ENCODE data around the gene NOX5.

Gene NOX5

GRCh38 chr15:68981941-68982340, 32.6 kb upstream of the NOX5 start:
- Histone ChIP-seq H3K27ac (ENCODE audit: insufficient read depth, low read depth, low read length, poor library complexity, severe bottlenecking) (no peak overlapping the region), H3K36me3 (ENCODE audit: control insufficient read depth, insufficient read depth, low read length) (no peaks in the 10 kb centered on the region), H3K4me1 (ENCODE audit: control insufficient read depth, insufficient read depth, low read length) (no peaks in the 10 kb centered on the region), H3K27me3 (ENCODE audit: control insufficient read depth, insufficient read depth, low read length, poor library complexity, severe bottlenecking) (no peaks in the 10 kb centered on the region), H3K9me3 (ENCODE audit: control insufficient read depth, low read length) (no peaks in the 10 kb centered on the region), H3K4me3 (ENCODE audit: insufficient read depth, low read depth, low read length) (no peak overlapping the region)
- 94 to 96% methylated on average over 4 of the region's 4 CpGs for whole genome bisulfite sequencing, 2 experiments

GRCh38 chr15:68982976-68983563, 31.4 kb upstream of the NOX5 start:
- 94 to 98% methylated on average over 2 to 4 of the region's 6 CpGs for WGBS, 2 experiments
- H3K27ac ChIP-seq (ENCODE audit: insufficient read depth, low read depth, low read length, poor library complexity, severe bottlenecking): no peak overlapping the region
- H3K36me3 ChIP-seq (ENCODE audit: control insufficient read depth, insufficient read depth, low read length): no peaks in the 10 kb centered on the region
- no peaks in the 10 kb centered on the region for H3K9me3 ChIP-seq (ENCODE audit: control insufficient read depth, low read length)
- H3K27me3 ChIP-seq (ENCODE audit: control insufficient read depth, insufficient read depth, low read length, poor library complexity, severe bottlenecking): no peaks in the 10 kb centered on the region
- no peaks in the 10 kb centered on the region for H3K4me1 ChIP-seq (ENCODE audit: control insufficient read depth, insufficient read depth, low read length)
- no peak overlapping the region for H3K4me3 ChIP-seq (ENCODE audit: insufficient read depth, low read depth, low read length)

- WGBS, 2 experiments: 82 to 86% methylated on average over 4 of the region's 4 CpGs
- Histone ChIP-seq H3K27me3 (ENCODE audit: control insufficient read depth, insufficient read depth, low read length, poor library complexity, severe bottlenecking) (no peaks in the 10 kb centered on the region), H3K4me1 (ENCODE audit: control insufficient read depth, insufficient read depth, low read length) (no peaks in the 10 kb centered on the region), H3K36me3 (ENCODE audit: control insufficient read depth, insufficient read depth, low read length) (no peaks in the 10 kb centered on the region), H3K27ac (ENCODE audit: insufficient read depth, low read depth, low read length, poor library complexity, severe bottlenecking) (no peak overlapping the region), H3K9me3 (ENCODE audit: control insufficient read depth, low read length) (no peaks in the 10 kb centered on the region), H3K4me3 (ENCODE audit: insufficient read depth, low read depth, low read length) (no peak overlapping the region)
Observed at GRCh38 chr15:68983961-68984481, 30.5 kb upstream of the NOX5 start.

GRCh38 chr15:68984586-68984985, 29.9 kb upstream of the NOX5 start:
- 96 to 97% methylated on average over 3 of the region's 3 CpGs for WGBS, 2 experiments
- Histone ChIP-seq H3K27ac (ENCODE audit: insufficient read depth, low read depth, low read length, poor library complexity, severe bottlenecking) (no peak overlapping the region), H3K4me3 (ENCODE audit: insufficient read depth, low read depth, low read length) (no peak overlapping the region), H3K4me1 (ENCODE audit: control insufficient read depth, insufficient read depth, low read length) (no peaks in the 10 kb centered on the region), H3K27me3 (ENCODE audit: control insufficient read depth, insufficient read depth, low read length, poor library complexity, severe bottlenecking) (no peaks in the 10 kb centered on the region), H3K36me3 (ENCODE audit: control insufficient read depth, insufficient read depth, low read length) (no peaks in the 10 kb centered on the region), H3K9me3 (ENCODE audit: control insufficient read depth, low read length) (no peaks in the 10 kb centered on the region)

GRCh38 chr15:68985361-68985891, 29.1 kb upstream of the NOX5 start:
- Histone ChIP-seq H3K4me3 (ENCODE audit: insufficient read depth, low read depth, low read length) (no peak overlapping the region), H3K27me3 (ENCODE audit: control insufficient read depth, insufficient read depth, low read length, poor library complexity, severe bottlenecking) (no peaks in the 10 kb centered on the region), H3K27ac (ENCODE audit: insufficient read depth, low read depth, low read length, poor library complexity, severe bottlenecking) (no peak overlapping the region), H3K36me3 (ENCODE audit: control insufficient read depth, insufficient read depth, low read length) (no peaks in the 10 kb centered on the region), H3K4me1 (ENCODE audit: control insufficient read depth, insufficient read depth, low read length) (no peaks in the 10 kb centered on the region), H3K9me3 (ENCODE audit: control insufficient read depth, low read length) (no peaks in the 10 kb centered on the region)
- 95 to 96% methylated on average over 3 to 5 of the region's 5 CpGs for WGBS, 2 experiments

GRCh38 chr15:68986322-68986721, 28.2 kb upstream of the NOX5 start:
- Histone ChIP-seq H3K27ac (ENCODE audit: insufficient read depth, low read depth, low read length, poor library complexity, severe bottlenecking) (no peak overlapping the region), H3K27me3 (ENCODE audit: control insufficient read depth, insufficient read depth, low read length, poor library complexity, severe bottlenecking) (no peaks in the 10 kb centered on the region), H3K4me3 (ENCODE audit: insufficient read depth, low read depth, low read length) (no peak overlapping the region), H3K36me3 (ENCODE audit: control insufficient read depth, insufficient read depth, low read length) (no peaks in the 10 kb centered on the region), H3K4me1 (ENCODE audit: control insufficient read depth, insufficient read depth, low read length) (peaks cover 2% of the 10 kb centered on the region), H3K9me3 (ENCODE audit: control insufficient read depth, low read length) (no peaks in the 10 kb centered on the region)
- WGBS, 2 experiments: 88 to 93% methylated on average over 5 of the region's 5 CpGs

GRCh38 chr15:68987120-68987519, 27.4 kb upstream of the NOX5 start:
- Histone ChIP-seq H3K4me1 (ENCODE audit: control insufficient read depth, insufficient read depth, low read length) (peaks cover 2% of the 10 kb centered on the region), H3K27ac (ENCODE audit: insufficient read depth, low read depth, low read length, poor library complexity, severe bottlenecking) (no peak overlapping the region), H3K36me3 (ENCODE audit: control insufficient read depth, insufficient read depth, low read length) (no peaks in the 10 kb centered on the region), H3K4me3 (ENCODE audit: insufficient read depth, low read depth, low read length) (no peak overlapping the region), H3K27me3 (ENCODE audit: control insufficient read depth, insufficient read depth, low read length, poor library complexity, severe bottlenecking) (no peaks in the 10 kb centered on the region), H3K9me3 (ENCODE audit: control insufficient read depth, low read length) (no peaks in the 10 kb centered on the region)
- 91 to 94% methylated on average over 6 of the region's 6 CpGs for WGBS, 2 experiments

- Histone ChIP-seq H3K9me3 (ENCODE audit: control insufficient read depth, low read length) (no peaks in the 10 kb centered on the region), H3K4me1 (ENCODE audit: control insufficient read depth, insufficient read depth, low read length) (peaks cover 2% of the 10 kb centered on the region), H3K27me3 (ENCODE audit: control insufficient read depth, insufficient read depth, low read length, poor library complexity, severe bottlenecking) (no peaks in the 10 kb centered on the region), H3K27ac (ENCODE audit: insufficient read depth, low read depth, low read length, poor library complexity, severe bottlenecking) (no peak overlapping the region), H3K4me3 (ENCODE audit: insufficient read depth, low read depth, low read length) (no peak overlapping the region), H3K36me3 (ENCODE audit: control insufficient read depth, insufficient read depth, low read length) (no peaks in the 10 kb centered on the region)
- WGBS, 2 experiments: 43 to 47% methylated on average over 1 of the region's 1 CpG
Observed at GRCh38 chr15:68987676-68988075, 26.8 kb upstream of the NOX5 start.

GRCh38 chr15:68989541-68990230, 24.8 kb upstream of the NOX5 start:
- Histone ChIP-seq H3K4me1 (ENCODE audit: control insufficient read depth, insufficient read depth, low read length) (peaks cover 2% of the 10 kb centered on the region), H3K36me3 (ENCODE audit: control insufficient read depth, insufficient read depth, low read length) (no peaks in the 10 kb centered on the region), H3K27ac (ENCODE audit: insufficient read depth, low read depth, low read length, poor library complexity, severe bottlenecking) (no peak overlapping the region), H3K9me3 (ENCODE audit: control insufficient read depth, low read length) (no peaks in the 10 kb centered on the region), H3K4me3 (ENCODE audit: insufficient read depth, low read depth, low read length) (no peak overlapping the region), H3K27me3 (ENCODE audit: control insufficient read depth, insufficient read depth, low read length, poor library complexity, severe bottlenecking) (no peaks in the 10 kb centered on the region)
- 89 to 90% methylated on average over 2 of the region's 2 CpGs for WGBS, 2 experiments

- Histone ChIP-seq H3K27me3 (ENCODE audit: control insufficient read depth, insufficient read depth, low read length, poor library complexity, severe bottlenecking) (no peaks in the 10 kb centered on the region), H3K9me3 (ENCODE audit: control insufficient read depth, low read length) (no peaks in the 10 kb centered on the region), H3K27ac (ENCODE audit: insufficient read depth, low read depth, low read length, poor library complexity, severe bottlenecking) (no peak overlapping the region), H3K36me3 (ENCODE audit: control insufficient read depth, insufficient read depth, low read length) (no peaks in the 10 kb centered on the region), H3K4me3 (ENCODE audit: insufficient read depth, low read depth, low read length) (no peak overlapping the region), H3K4me1 (ENCODE audit: control insufficient read depth, insufficient read depth, low read length) (peaks cover 2% of the 10 kb centered on the region)
- WGBS, 2 experiments: 57 to 65% methylated on average over 7 of the region's 7 CpGs
Observed at GRCh38 chr15:68990231-68990991, 24.1 kb upstream of the NOX5 start.

Data from ectodermal cell (in vitro differentiated cells).